ENCODE measurements around the gene CDH13.

Gene CDH13

DNA sequence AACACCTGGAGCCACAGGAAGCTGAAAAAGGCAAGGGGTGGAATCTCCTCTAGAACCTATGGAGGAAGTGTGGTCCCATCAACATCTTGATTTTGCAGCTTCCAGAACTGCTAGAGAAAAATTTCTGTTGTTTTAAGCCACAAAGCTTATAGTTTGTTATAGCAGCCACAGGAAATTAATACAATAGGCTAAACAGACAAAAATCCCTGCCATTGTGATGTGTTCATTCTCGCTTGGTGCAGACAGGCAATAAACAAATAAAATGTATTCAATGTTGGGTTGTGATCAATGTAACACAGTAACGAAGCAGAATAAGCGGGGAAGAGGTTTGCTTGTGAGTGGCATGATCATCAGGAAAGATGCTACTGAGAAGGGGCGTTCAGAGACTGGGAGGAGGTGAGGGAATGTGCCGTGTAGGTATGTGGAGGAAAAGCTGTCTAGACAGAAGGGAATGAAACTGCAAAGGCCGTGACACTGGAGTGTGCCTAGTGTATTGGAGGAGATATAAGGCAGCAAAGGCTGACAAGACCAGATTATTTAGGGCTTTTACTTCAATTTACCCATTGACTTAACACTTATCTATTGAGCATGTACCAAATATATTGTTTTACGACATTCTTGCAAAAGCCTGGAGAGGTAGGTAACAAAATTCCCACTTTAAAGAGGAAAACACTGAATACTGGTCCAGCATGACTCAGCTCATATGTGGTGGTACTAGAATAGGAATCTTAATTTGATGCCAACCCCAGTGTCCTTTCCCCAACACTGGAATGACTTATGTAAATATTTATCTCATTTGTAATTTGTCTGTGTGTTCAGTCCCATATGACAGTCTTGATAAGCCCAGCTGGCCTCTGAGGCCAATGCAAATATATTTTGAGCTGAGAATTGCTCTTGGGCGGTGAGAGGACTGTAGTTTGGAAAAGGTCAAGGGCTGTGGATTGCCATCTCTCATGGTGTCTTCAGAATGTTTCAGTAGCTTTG lies 375.9 kb downstream of the CDH13 start:
- H3K36me3 ChIP-seq (ENCODE audit: control insufficient read depth in 1 of 2, insufficient read depth in 2 of 2, low read depth in 1 of 2, low read length in 2 of 2), result no peaks in the 10 kb centered on the region
- H3K27me3 ChIP-seq (ENCODE audit: control insufficient read depth in 1 of 2, insufficient read depth in 1 of 2, low read length in 2 of 2), result no peaks in the 10 kb centered on the region
- H4K8ac ChIP-seq (ENCODE audit: low read length), result peak overlapping the region; percentile 19
- no peak overlapping the region for H3K14ac ChIP-seq (ENCODE audit: low read length in 2 of 2)
- 53% methylated on average over 7 of the region's 8 CpGs for WGBS
- no peak overlapping the region for H3K9ac ChIP-seq (ENCODE audit: low read length)
- peak overlapping the region; percentile 29 to 78 for H2BK12ac ChIP-seq (ENCODE audit: low read length in 2 of 2)
- no peak overlapping the region for H3K4me2 ChIP-seq (ENCODE audit: low read length, poor library complexity, severe bottlenecking)
- peaks cover 10% of the 10 kb centered on the region for H3K79me1 ChIP-seq (replicated peaks; ENCODE audit: low read length, poor library complexity, severe bottlenecking)
- H3K27ac ChIP-seq (ENCODE audit: low read length, poor library complexity, severe bottlenecking), result no peak overlapping the region
- H3K4me1 ChIP-seq (ENCODE audit: control insufficient read depth, insufficient read depth, low read depth, low read length), result no peaks in the 10 kb centered on the region
- no peak overlapping the region for H2BK5ac ChIP-seq (ENCODE audit: low read depth, low read length, poor library complexity, severe bottlenecking)
- peak; percentile 40 for DNase-seq
- H3K23ac ChIP-seq (ENCODE audit: low read length in 2 of 2), result no peak overlapping the region
- no peak overlapping the region for H2BK120ac ChIP-seq (ENCODE audit: low read depth, low read length)
- H3K18ac ChIP-seq (ENCODE audit: low read depth in 1 of 2, low read length in 2 of 2), result peak overlapping the region; percentile 45 to 88
- H4K91ac ChIP-seq (ENCODE audit: low read length), result no peak overlapping the region
- H2AFZ ChIP-seq (ENCODE audit: low read depth, low read length), result no peak overlapping the region
- H3K4me3 ChIP-seq (ENCODE audit: insufficient read depth in 1 of 2, low read depth in 1 of 2, low read length in 2 of 2), result no peak overlapping the region
- H3K4ac ChIP-seq (ENCODE audit: low read depth in 1 of 2, low read length in 2 of 2), result peak overlapping the region in 1 of 2 experiments; percentile 47
- H3K9me3 ChIP-seq (ENCODE audit: control insufficient read depth, low read length), result no peaks in the 10 kb centered on the region
- no peak overlapping the region for H2BK15ac ChIP-seq (ENCODE audit: low read depth, poor library complexity, severe bottlenecking)
- no peak overlapping the region for H2AK5ac ChIP-seq (ENCODE audit: low read length, severe bottlenecking)

DNA sequence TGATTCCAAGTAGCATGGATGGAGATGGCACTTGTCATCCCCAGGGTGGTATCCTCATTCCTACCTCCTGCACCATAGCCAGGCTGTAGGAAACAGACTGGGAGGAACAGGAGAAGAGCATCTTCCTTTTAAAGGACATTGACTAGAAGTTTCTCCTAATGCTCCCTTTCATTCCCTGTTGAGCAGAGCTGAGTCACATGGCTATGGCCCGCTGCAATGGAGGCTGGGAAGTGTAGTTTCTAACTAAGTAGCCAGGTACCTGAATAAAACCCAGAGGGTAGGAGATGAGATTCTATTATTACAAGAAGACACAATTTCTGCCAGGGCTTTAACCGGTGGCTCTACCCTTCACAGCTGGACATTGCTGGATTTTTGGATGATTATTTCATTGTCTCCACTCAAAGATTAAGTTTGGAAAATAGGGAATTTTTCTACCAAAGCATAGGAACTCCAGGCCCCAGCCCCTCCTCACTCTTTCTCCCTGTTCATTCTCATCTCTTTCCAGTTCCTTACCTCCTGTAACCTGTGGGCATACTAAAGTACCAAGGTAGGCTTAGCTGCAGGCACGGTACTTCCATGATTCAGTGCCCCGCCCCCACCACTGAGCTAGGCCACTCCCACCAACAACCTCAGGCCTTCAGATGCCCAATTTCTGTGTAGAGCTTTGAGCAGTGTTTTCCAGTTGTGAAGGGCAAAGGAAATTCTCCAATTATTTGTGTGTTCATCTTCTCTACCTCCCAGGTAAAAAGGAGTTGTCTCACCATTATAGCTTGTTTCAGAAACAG lies 378.3 kb downstream of the CDH13 start:
- Histone ChIP-seq H3K4me2 (ENCODE audit: low read length, poor library complexity, severe bottlenecking) (no peak overlapping the region), H3K27ac (ENCODE audit: low read length, poor library complexity, severe bottlenecking) (no peak overlapping the region), H3K27me3 (ENCODE audit: control insufficient read depth in 1 of 2, insufficient read depth in 1 of 2, low read length in 2 of 2) (no peaks in the 10 kb centered on the region), H2BK15ac (ENCODE audit: low read depth, poor library complexity, severe bottlenecking) (no peak overlapping the region), H4K8ac (ENCODE audit: low read length) (peak overlapping the region; percentile 5), H4K91ac (ENCODE audit: low read length) (no peak overlapping the region), H3K23ac (ENCODE audit: low read length in 2 of 2) (no peak overlapping the region), H3K18ac (ENCODE audit: low read depth in 1 of 2, low read length in 2 of 2) (peak overlapping the region in 1 of 2 experiments; percentile 94), H3K4me3 (ENCODE audit: insufficient read depth in 1 of 2, low read depth in 1 of 2, low read length in 2 of 2) (no peak overlapping the region), H3K9me3 (ENCODE audit: control insufficient read depth, low read length) (no peaks in the 10 kb centered on the region), H2BK12ac (ENCODE audit: low read length in 2 of 2) (peak overlapping the region; percentile 38 to 90), H2BK5ac (ENCODE audit: low read depth, low read length, poor library complexity, severe bottlenecking) (no peak overlapping the region), H3K79me1 (replicated peaks; ENCODE audit: low read length, poor library complexity, severe bottlenecking) (peaks cover 10% of the 10 kb centered on the region), H3K9ac (ENCODE audit: low read length) (no peak overlapping the region), H2BK120ac (ENCODE audit: low read depth, low read length) (no peak overlapping the region), H3K4me1 (ENCODE audit: control insufficient read depth, insufficient read depth, low read depth, low read length) (no peaks in the 10 kb centered on the region), H3K14ac (ENCODE audit: low read length in 2 of 2) (no peak overlapping the region), H3K4ac (ENCODE audit: low read depth in 1 of 2, low read length in 2 of 2) (peak overlapping the region; percentile 29 to 68), H2AK5ac (ENCODE audit: low read length, severe bottlenecking) (no peak overlapping the region), H2AFZ (ENCODE audit: low read depth, low read length) (no peak overlapping the region), H3K36me3 (ENCODE audit: control insufficient read depth in 1 of 2, insufficient read depth in 2 of 2, low read depth in 1 of 2, low read length in 2 of 2) (no peaks in the 10 kb centered on the region)
- 70% methylated on average over 2 of the region's 4 CpGs for WGBS
- DNase-seq, result no peak

DNA sequence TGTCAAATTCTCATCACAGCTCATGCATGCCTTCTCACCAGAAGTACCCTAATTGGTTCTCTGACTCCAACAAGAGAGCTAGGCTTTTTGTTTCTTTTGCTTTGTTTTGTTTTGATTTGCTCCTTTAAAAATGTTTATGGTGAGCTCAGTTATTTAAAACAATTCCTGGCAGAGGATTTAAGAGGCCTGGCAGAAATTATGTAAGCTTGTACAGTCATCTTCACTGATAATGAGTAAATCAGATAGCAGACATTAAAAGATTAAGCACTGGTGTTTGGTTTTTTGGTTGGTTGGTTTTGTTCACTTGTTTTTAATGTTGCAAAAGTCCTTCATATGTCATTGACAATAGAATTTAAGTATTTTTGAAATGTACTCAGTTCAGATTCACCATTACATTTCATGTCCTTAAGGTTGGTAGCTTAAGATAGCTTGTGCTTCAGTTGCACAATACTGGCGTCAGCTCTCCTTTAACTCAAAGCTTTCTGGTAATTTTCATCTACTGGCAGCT lies 378.9 kb downstream of the CDH13 start:
- H3K27me3 ChIP-seq (ENCODE audit: control insufficient read depth in 1 of 2, insufficient read depth in 1 of 2, low read length in 2 of 2), result no peaks in the 10 kb centered on the region
- H2AFZ ChIP-seq (ENCODE audit: low read depth, low read length), result no peak overlapping the region
- 54% methylated on average over 1 of the region's 1 CpG for WGBS
- H3K18ac ChIP-seq (ENCODE audit: low read depth in 1 of 2, low read length in 2 of 2), result no peak overlapping the region
- H3K23ac ChIP-seq (ENCODE audit: low read length in 2 of 2), result no peak overlapping the region
- no peaks in the 10 kb centered on the region for H3K4me1 ChIP-seq (ENCODE audit: control insufficient read depth, insufficient read depth, low read depth, low read length)
- H3K9me3 ChIP-seq (ENCODE audit: control insufficient read depth, low read length), result no peaks in the 10 kb centered on the region
- no peak overlapping the region for H2BK12ac ChIP-seq (ENCODE audit: low read length in 2 of 2)
- no peak overlapping the region for H3K4ac ChIP-seq (ENCODE audit: low read depth in 1 of 2, low read length in 2 of 2)
- H3K79me1 ChIP-seq (replicated peaks; ENCODE audit: low read length, poor library complexity, severe bottlenecking), result peaks cover 10% of the 10 kb centered on the region
- no peak overlapping the region for H3K9ac ChIP-seq (ENCODE audit: low read length)
- no peak overlapping the region for H3K4me2 ChIP-seq (ENCODE audit: low read length, poor library complexity, severe bottlenecking)
- H3K4me3 ChIP-seq (ENCODE audit: insufficient read depth in 1 of 2, low read depth in 1 of 2, low read length in 2 of 2), result no peak overlapping the region
- no peak overlapping the region for H2BK5ac ChIP-seq (ENCODE audit: low read depth, low read length, poor library complexity, severe bottlenecking)
- no peak overlapping the region for H4K8ac ChIP-seq (ENCODE audit: low read length)
- H2BK15ac ChIP-seq (ENCODE audit: low read depth, poor library complexity, severe bottlenecking), result no peak overlapping the region
- no peak overlapping the region for H3K14ac ChIP-seq (ENCODE audit: low read length in 2 of 2)
- peak; percentile 70 for DNase-seq
- H2AK5ac ChIP-seq (ENCODE audit: low read length, severe bottlenecking), result no peak overlapping the region
- no peak overlapping the region for H3K27ac ChIP-seq (ENCODE audit: low read length, poor library complexity, severe bottlenecking)
- no peaks in the 10 kb centered on the region for H3K36me3 ChIP-seq (ENCODE audit: control insufficient read depth in 1 of 2, insufficient read depth in 2 of 2, low read depth in 1 of 2, low read length in 2 of 2)
- no peak overlapping the region for H4K91ac ChIP-seq (ENCODE audit: low read length)
- H2BK120ac ChIP-seq (ENCODE audit: low read depth, low read length), result no peak overlapping the region
